ENCODE measurements around the gene EIF2B2.

Gene EIF2B2

DNA sequence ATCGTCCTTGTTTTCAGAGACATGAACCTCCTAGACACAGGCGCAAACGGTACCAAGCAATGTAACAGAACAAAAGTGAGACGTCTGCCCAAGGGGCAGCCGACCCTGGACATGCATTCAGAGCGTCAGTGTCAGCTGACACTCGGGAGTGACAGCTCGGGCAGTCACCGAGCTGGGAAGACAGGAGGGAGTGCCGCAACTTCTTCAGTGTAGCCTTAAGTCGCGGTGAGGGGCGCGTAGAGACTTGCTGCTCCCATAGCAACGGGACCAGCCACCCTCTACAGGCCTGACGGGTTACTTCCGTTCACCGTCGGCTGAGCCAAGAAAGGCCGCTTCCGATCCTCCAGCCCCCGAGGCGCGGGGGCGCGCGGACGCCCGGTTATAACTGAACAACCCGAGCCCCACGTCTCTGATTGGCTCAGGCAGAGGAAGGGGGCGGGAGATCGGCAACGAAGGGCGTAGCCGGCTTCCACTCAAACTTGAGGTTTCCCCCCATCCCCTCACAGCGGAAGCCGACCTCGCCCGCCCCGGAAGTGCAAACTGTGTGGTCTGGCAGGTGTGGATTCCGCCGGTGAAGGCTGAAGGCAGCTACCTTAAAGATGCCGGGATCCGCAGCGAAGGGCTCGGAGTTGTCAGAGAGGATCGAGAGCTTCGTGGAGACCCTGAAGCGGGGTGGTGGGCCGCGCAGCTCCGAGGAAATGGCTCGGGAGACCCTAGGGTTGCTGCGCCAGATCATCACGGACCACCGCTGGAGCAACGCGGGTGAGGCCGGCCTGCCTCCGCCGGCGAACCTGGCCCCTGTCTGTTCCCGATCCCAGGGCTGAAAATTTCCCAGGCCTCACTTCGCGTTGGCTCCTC lies at the start of gene EIF2B2:
Gene EIF2B2 (plus strand): TSS at position 530 of the 858 bp plus-strand sequence. CDS start 70 bp downstream, at position 600.
- DNase-seq, result peak; percentile 99

DNA sequence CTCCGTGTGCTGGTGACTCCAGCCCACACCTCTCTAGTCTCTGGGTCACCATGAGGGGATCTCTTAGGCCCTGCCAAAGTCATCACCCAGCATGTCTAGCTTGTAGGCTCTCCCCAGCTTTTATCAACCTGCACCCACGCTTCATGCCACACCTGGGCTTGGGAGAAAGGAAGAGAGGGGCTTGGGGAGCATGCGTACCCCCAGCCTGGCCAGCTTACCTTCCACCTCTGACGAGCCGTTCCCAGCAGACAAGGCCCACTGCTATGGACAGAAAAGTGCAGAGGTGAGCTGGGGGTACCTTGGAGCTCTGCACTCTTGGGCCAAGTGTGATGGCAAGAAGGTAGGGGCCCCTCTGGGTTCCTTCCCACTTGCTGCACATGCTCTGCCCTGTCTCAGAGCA lies 49.0 kb upstream of the EIF2B2 start:
- no peak for DNase-seq

DNA sequence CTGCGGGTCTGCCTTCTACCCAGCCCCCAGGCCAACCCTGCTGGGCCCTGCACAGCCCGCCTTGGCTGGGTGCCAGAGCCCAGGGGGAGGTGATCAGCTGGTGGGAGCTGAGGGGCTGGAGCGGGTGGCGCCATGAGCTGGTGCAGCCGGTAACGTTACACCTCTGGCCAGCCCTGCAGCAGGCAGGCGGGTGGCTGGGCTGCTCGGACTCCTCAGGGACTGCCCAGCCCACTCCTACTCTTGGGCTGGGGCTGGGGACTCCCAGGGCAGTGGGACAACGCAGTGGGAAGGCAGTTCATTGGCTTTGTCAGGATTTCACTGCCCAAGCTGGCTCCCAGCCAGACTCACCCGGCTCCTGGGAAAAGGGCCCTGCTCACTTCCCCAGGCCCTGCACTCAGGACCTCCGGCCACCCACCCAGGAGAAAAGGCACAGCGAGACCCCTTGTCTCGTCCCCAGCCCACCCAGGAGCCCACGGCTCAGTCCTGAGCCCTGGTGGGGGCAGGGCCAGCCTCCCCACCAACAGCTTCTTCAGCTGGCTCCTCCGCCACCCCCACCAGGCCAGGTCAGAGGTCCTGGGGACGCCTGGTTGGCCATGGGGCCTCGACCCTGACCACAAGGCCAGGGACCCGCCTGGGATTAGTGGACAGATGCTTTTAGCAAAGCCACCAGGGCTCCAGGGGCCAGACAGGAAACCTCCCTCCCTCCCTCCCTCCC lies 48.3 kb upstream of the EIF2B2 start:
- peak; percentile 90 for DNase-seq

DNA sequence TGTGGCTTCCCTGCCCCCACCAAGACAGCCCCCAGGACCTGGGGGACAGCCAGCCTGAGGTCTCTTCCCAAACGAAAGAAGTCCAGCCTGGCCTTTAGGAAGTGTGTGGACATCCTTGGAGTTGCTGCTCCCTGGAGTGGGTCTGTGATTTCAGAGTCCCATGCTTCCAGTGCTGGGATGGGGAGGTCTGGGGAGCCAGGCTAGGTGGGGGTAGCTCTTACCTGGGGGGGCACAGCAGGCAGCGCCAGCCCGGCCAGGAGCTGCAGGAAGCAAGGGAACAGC lies 47.8 kb upstream of the EIF2B2 start:
- no peak for DNase-seq

DNA sequence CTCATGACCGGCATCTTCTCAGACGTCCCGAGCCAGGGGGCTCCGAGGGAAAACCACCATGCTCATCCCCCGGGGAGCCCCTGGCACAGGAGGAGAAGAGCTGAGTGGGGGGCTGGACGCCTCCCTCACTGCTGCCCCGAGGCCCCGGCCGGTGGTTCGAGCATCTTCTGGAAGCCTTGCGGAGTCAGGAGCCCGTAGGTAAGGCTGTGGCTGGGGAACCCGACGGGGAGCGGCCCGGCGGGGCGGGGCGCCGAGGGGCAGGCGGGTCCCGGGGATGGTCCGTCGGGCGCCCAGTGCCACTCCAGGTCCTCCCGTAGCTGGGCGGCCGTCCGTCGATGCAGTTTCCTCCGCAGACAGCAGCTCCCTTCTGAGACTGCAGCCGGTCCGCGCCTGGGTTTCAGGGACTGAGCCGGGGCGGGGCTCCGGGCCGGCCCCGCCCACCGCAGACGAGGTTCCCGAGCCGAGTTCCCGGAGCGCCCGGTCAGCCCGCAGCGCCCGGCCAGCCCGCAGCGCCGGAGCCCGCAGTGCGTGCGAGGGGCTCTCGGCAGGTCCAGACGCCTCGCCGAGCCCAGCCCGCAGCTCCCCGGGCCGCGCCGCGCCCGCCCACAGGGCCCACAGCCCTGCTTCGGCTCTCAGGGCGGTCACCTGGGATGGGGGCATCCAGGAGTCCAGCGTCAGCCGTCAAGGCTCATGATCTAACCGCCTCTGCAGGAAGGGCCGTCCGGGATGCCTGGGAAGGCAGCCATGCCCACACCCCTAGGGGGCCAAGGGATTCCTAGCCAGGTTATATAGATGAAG lies 47.3 kb upstream of the EIF2B2 start, which contains the start of gene PGF:
Gene PGF (minus strand): TSS at position 369 of the 798 bp plus-strand sequence. CDS start 355 bp downstream, at position 14.
- peak; percentile 79 for DNase-seq

DNA sequence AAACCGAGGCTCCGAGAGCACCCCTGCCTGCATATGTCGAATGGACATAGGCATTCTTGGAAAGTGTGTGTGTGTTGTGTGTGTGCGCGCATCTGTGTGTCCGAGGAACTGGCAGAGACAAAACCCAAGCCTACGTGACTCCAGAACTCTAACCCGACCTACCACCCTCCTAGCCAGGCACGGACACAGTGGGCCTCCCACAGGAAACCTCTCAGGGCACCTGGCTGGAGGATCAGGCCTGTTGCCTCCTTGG lies 46.8 kb upstream of the EIF2B2 start:
- DNase-seq, result no peak

DNA sequence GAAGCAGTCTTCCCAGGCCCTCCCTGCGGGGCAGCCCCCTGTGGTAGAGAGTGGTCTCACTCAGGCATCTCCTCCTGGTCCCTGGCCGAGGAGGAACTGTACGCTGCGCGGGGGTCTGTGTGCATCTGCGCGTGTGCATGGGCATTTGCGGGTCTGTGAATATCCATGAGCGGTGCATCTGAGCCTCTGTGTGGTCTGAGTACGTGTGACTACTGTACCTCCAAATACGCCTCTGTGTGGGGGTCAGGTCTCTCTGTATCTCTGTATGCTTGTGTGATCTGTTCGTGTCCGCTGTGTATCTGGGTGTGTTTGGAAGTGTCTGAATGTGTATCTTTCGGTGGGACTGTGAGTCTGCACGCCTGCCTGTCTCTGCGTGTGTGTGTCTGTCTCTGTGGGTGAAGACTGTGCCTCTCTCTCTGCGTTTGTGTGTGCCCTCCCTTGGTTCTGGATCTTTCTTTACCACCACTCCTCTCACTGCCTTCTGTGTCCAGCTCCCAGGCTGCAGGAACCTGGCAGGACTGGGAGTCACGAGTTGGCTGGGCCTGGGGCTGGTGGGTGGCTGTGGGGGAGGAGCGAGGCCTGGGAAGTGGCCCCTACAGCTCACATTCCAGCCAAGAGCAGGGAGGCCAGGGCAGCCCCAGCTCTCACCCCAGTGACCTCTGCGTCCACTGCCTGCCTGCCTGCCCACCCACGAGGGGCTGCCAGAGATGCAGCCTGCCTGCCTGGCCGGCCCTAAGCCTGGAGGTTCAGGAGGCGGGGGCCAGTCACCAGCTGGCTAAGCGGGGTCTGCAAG lies 46.2 kb upstream of the EIF2B2 start:
- no peak for DNase-seq

DNA sequence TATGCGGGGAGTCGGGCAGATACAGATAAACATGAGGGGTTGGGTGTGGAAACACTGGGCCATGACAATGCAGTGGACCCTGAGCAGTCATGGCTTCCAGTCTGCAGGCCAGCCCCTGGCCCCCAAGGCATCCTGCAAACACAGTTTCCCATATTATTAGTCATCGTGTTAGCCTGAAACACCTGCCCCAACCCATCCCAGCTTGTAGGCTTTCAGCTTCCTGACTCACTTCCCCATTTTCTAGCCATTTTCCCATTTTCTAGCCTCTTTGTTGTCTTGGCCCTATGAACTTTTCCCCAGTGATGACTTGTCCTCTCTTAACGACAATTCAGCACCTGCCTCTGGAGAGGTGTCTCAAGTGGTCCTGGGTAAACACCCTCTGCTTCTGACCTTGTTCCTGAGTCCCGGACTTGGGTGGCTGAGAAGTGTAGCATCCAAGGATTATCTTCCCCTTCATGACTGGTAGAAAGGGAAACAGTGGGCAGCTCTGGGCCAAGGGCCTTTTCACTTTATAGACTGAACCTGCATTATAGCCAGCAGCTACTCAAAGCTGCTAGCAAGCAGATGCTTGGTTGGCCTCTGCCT lies 43.0 kb upstream of the EIF2B2 start:
- DNase-seq, result no peak

DNA sequence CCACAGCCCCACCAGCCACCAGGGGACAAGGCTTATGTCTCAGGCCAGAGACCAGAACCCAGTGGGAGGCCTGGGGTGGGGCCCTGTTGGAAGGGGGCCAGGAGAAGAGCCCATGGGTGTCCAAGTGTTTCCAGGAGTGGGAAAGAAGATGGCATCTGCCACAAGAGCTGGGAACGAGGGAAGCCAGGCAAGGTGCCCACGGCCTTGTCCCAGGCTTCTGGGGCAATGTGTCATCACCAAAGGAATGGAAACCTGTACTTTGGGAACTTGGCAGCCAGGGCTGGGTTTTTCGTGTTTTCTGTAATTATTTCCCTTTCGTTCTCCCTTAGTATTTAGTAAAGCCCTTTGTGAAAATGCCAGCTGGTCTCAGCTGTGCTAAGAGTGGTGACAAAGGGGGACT lies 42.0 kb upstream of the EIF2B2 start:
- no peak for DNase-seq

DNA sequence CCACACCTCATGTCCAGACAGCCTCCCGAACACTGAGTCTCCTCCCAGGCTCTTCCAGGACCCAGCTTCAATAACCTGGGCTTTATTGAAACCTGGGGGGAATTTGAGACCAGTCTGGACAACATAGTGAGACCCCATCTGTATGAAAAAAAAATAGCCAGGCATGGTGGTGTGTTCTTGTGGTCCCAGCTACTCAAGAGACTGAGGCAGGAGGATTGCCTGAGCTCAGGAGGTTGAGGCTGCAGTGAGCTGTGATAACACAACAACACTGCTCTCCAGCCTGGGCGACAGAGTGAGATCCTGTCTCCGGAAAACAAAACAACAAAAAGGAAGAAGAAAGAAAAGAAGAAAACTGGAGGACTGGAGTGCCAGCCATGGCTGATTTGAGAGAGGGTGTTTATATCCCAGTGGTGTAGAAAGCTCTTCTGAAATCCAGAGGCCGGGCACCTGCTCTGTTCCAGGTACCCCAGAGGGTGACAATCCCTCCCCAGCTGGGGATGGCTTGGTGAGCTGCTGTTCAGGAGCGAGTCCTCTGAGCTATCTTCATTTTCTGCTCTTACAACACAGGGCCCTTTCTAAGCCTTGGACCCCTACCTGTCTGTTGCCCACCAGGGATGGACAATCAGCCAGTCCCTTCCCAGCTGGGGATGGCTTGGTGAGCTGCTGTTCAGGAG lies 41.3 kb upstream of the EIF2B2 start:
- no peak for DNase-seq

DNA sequence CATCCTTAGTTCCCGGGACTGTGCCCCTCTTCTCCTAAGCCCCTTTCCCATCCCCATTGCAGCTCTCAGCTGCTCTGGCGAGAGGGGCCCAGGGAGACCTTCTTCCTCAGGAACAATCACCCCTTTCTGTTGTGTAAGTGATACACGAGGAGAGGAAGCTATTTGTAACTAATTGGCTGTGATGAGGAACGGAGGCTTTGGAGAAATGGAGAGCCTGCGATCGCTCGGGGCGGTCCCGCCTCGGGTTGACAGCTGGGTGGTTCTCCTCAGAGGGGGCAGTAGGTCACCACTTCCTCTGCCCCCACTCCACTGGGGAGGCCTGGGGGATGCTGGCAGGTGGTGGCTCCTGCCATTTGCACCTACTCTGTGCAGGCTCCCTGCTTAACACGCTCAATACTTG lies 40.7 kb upstream of the EIF2B2 start:
- DNase-seq, result no peak

DNA sequence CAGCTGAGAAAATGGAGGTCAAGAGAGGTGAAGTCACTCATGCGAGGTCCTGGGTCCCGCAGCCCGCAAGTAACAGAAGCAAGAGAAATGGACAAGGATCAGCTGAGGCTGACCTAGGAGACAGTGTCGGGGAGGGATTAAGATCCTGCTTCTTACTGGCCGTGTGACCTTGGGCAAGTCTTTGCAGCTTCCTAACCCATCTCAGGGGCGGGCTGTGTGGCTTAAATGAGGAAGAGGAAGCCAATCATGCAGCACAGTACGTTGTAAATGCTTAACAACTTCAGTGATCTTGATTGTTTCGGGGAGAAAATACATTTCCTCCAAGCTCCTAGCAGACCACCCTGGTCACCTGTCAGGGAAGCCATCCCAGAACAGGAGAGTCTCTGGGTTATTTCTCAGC lies 40.2 kb upstream of the EIF2B2 start:
- no peak for DNase-seq

DNA sequence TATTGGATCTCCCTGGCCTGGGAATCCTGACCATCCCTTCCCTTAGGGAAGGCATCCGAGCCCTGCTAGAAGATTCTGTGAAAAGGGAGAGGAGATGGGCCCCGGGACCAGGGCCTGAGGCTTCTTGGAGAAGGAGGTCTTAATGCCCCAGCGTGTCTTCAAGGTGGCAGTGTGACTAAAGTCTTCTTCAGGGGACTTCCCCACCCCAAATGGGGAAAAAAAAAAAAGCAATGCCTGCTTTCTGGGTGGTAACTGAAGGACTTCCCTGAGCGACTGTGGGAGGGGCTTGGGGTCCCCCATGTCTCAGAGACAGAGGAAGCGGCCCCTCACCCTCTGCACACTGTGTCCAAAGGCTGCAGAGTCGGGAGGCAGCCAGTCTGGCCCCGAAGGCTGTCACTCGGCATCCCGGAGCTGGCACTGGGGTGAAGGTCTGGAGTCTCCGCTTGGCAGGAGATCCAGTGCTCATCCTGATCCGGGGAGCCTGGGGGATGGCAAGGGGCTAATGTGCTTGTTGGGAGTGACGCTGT lies 39.5 kb upstream of the EIF2B2 start:
- DNase-seq, result no peak

DNA sequence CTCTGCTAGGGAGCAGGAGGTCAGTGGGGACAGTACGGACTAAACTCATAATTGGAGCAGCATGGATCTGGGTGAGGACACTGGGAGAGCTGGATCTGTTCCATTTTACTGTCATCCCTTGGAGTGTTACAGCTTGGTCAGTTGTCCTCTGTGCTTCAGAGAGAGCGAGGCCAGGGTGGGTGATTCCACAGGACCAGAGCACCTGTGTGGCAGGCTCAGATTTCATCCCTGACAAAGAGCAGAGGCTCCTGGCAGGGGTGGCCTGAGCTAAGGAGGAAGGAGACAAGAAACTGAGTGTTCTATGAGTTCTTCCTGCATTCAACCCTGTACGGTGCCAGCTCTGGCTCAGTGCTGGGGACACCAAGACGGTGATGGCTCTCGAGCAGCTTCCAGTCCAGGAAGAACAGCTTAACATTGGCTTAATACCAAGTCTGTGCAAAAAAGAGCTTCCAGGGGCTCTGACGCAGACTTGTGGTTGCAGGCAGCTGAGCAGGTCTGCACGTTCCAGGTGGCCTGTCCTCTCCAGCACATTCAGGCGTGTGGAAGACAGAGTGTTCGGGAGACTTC lies 38.9 kb upstream of the EIF2B2 start:
- DNase-seq, result no peak

DNA sequence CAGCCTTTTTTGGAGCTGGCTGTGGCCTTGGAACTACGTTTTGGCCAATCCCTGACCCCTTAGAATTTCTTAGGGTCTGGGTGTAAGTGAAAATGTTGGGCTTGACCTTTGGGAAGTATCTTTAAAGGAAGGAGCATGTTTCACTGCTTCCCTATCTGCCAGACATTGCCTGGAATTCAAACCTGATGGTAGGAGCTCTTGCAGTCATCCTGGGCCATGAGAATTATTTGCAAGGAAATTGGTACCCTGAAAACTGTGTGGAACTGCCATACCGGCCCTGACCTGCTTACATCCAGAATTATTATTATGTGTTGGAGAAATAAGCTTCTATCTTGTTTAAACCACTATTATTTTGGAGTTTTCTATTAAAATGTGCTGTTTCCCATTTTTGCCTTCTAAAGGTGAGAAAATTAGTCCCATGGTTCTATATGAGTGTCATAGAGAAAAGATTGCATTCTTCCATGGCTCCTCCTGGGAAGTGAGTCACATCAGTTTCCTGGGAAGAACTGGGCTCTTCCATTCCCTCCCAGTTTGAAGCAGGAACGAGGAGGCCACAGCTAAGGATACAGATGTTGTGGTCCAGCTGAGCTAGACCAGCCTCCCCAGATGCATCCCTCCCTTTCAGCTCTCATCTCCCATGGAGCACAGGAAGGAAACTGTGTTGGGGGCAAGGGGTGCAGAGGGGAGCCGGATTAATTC lies 37.8 kb upstream of the EIF2B2 start:
- no peak for DNase-seq

DNA sequence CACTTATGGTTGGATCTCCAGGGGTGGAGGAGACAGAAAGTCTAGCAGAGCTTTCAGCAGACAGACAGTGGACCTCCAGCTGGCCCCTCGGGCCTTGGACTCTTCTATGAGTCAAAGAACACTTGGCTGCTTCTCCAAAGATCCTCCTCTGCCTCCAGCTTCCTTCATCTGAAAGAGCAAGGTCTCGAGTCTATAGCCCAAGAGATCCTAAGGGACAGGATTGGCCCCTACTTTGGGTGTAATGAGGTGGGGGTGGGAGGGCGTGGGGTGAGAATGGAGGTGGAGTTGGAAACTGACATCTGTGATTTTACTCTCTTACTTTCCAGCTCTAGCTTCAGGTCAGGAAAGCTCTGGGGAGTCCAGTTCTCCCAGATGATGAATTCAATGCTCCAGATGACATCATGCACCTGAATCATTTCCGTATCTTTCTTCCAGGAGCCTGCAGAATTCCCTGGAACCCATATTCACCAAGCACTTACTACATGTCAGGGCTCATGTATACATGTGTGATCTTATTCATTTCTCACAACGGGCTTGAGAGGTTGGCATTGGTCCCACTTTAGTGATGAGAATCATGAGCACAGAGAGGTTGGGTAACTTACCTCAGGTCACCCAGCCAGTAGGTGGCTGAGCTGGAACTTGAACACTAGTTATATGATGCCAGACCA lies 37.1 kb upstream of the EIF2B2 start:
- DNase-seq, result no peak

DNA sequence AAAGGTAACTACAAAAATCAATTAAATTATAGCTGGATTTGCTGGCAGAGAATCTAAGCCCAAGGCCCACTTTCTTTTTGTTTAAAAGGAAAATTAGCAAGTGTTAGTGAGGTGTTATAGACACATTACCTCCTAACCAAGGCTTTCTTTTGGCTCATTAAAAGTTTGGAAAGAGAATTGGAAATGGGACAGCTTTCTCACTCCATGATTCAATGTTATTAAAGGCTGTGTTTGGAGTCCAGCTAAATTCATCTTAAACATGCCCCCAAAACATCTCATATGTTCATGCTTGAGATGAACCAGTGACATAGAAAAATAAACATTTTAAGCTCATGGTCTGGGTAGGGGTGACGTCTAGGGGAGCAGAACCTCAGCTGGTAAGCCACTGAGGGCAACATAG lies 33.9 kb upstream of the EIF2B2 start:
- DNase-seq, result no peak

DNA sequence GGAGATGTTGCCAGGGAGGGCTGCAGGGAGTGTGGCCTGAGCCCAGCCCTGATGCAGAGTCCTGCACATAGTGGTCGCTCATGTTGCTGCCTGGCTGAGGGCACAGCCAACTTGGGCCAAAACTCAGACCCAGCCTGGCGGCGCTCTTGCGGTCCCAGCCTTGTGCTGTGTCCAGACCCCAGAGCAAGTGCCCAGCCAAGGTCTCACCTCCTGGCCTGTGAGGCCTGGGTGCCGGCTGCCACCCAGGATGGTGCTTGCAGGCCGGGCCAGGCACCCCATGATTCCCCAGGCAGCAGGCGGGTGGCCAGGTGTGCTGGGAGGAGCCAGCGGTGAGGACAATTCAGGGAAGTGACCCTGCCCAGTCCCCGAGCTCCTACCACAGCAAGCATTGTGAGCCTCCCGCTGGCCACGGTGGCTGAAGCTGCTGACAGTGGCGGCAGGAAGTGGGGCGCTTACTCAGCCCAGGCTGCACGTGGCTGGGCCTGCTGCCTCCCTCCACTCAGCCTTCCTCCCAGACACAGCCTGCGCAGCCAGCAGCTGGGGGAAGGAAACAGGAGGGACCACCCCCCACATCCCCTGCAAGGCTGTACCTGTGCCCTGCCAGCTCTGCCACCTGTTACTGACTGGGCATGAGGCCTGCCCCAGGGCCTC lies 29.6 kb upstream of the EIF2B2 start:
- no peak for DNase-seq

DNA sequence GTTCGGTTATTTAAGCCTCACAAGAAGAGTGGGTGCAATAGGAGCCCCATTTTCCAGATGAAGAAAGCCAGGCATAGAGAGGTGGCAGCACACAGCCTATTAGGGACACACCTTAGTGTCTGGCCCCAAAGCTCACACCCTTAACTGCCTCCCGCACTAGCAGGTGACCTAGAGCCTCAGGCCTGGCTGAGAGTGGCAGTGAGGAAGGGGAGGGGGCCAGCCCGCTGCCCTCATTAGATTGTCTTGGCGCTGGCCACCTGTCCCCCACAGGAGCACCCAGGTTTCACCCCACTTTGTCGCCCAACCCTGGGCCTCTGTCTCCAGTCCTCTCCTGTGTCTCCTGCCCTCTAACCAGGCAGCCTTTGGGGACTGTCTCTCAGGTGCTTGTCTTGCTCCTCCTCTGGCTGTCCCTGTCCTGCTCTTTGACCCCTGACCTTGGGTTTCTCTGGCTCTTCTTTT lies 28.8 kb upstream of the EIF2B2 start:
- DNase-seq, result no peak

Measured in NCI-H345 (cell line).